Brain microvascular endothelial cell (primary cell): Measurements from ENCODE around the gene ADM5.

Experiments used
- DNase-seq: peaks from one replicate; pipeline ENCODE4 v3.0.0-alpha.2; 2020
- H3K27ac ChIP-seq: fragments of 250-450 bp; sonication (Bioruptor Pico); 2 replicates; pipeline ENCODE4 v1.5.1; 2020; ENCODE audit warnings: mild to moderate bottlenecking, moderate library complexity
- H3K27me3 ChIP-seq: fragments of 250-450 bp; sonication (Bioruptor Pico); replicated peaks from 2 replicates; pipeline ENCODE4 v1.5.1; 2020; ENCODE audit warnings: mild to moderate bottlenecking
- H3K36me3 ChIP-seq: fragments of 250-450 bp; sonication (Bioruptor Pico); replicated peaks from 2 replicates; pipeline ENCODE4 v1.5.1; 2020; ENCODE audit warnings: mild to moderate bottlenecking
- H3K4me3 ChIP-seq: 2 replicates; pipeline ENCODE4 v1.5.1; 2011; ENCODE audit warnings: low read depth, mild to moderate bottlenecking, control low read depth, low read length, moderate library complexity
- in situ Hi-C: cut with HindIII; loops from 2 replicates; pipeline ENCODE4 v1.10.0; 2017; ENCODE audit warnings: low sequenced_read_pairs, low pct_ligation_motif_present
- TF ChIP-seq, protein P1 (sequence below): IDR thresholded peaks from 2 replicates; pipeline ENCODE4 v1.5.1; 2011; ENCODE audit warnings: low read depth, mild to moderate bottlenecking, moderate library complexity, low read length, control low read depth, inconsistent platforms; ENCODE audit errors: missing control alignments

Gene ADM5

DNA sequence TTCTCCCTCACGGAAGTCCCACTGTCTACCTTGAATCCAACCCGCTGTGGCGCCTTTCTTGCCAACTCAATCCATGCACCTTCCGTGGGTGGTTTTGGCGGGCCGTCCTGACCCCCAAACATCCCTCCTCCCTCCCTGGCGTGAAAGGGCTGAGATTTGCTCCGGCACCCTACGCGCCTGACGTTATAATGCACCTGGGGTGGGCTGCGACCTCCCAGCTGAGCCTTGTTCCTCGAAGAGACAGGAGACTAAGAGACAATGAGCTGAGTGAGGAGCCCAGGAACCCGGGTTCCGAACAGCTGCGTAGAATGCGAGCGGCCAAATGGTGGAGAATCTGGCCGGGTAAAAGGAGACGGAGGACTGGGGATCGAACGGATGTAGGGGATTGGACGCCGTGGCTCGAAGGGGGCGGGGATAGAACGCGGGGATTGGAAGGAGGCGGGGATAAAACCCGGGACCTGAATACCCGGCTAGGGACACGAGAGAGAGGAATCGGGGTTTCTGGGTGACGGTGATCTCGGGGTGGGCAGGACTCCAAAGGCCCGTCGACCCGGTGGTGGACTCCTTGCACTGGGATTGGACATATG is 1.4 kb downstream of the ADM5 start, which contains the start of gene CPT1C:
TSS of gene CPT1C (plus strand) at position 461 of the 587 bp plus-strand sequence. CDS start 1,137 bp downstream, outside the sequence.
- no peak within 1 kb of the TSS for H3K27ac ChIP-seq

DNA sequence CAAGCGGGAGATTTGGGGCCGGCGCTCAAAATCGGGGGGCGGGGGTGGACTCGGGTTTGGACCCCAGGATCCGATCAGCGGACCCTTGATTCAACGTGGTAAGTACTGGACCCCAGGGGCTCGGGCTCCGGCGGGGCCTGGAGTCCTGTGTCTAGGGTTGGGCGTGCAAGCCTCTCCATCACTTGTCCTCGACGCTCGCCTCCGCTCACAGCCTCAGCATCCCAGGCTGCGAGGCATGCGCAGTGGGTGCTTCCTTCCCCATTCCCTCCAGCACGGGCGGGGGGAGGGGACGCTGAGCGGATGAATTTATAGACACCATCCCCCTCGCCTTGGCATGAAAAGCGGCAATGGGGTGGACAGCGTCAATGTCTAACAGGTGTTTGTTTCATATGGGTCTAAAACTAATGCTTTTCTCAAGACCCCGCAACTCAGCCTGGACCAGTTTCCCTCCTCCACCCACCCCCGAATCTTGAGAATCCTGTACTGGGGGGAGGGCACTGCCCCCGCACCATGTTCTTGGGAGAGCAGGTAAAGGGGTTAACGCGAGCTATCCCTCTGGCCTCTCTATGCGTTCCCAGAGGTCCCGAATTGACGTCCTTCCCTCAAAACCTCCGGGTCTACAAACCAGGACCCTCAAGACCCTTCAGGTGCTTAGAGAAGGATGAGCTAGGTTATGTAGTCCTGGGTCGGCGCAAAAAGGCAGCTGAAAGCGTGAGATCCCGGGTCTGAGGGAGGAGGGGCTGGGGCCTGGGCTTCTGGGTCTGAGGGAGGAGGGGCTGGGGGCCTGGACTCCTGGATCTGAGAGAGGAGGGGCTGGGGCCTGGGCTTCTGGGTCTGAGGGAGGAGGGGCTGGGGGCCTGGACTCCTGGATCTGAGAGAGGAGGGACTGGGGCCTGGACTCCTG is 2.1 kb downstream of the ADM5 start:
- peak; percentile 61 for DNase-seq
- TF ChIP-seq, protein P1, sequence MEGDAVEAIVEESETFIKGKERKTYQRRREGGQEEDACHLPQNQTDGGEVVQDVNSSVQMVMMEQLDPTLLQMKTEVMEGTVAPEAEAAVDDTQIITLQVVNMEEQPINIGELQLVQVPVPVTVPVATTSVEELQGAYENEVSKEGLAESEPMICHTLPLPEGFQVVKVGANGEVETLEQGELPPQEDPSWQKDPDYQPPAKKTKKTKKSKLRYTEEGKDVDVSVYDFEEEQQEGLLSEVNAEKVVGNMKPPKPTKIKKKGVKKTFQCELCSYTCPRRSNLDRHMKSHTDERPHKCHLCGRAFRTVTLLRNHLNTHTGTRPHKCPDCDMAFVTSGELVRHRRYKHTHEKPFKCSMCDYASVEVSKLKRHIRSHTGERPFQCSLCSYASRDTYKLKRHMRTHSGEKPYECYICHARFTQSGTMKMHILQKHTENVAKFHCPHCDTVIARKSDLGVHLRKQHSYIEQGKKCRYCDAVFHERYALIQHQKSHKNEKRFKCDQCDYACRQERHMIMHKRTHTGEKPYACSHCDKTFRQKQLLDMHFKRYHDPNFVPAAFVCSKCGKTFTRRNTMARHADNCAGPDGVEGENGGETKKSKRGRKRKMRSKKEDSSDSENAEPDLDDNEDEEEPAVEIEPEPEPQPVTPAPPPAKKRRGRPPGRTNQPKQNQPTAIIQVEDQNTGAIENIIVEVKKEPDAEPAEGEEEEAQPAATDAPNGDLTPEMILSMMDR: no peak
- in situ Hi-C loops: no loop called here
- H3K4me3 ChIP-seq: peak overlapping the region; percentile 52
- H3K27ac ChIP-seq: no peak overlapping the region
- H3K36me3 ChIP-seq: no peaks in the 10 kb centered on the region
- H3K27me3 ChIP-seq: no peaks in the 10 kb centered on the region

More for the DNA sequence above, 1.4 kb downstream of the ADM5 start, which contains the start of gene CPT1C:
- Histone ChIP-seq H3K4me3 (peak within 1 kb of the TSS; percentile 52), H3K27me3 (no peaks in the 10 kb centered on the region), H3K36me3 (peaks cover 5% of the 10 kb centered on the region)
- peak; percentile 70 for DNase-seq
- TF ChIP-seq, protein P1: no peak
- in situ Hi-C loops: no loop called here

DNA sequence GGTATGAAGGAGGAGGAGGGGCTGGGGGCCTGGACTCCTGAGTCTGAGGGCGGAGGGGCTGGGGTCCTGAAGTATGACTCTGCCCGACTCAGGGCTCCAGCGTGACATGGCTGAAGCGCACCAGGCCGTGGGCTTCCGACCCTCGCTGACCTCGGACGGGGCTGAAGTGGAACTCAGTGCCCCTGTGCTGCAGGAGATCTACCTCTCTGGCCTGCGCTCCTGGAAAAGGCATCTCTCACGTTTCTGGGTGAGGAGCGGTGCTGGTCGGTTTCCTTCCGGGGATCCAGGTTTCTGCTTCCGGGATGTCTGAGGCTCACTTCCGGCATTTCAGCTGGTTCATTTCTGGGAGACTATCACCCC is 2.7 kb downstream of the ADM5 start:
- Histone ChIP-seq H3K4me3 (peak overlapping the region; percentile 52), H3K36me3 (no peaks in the 10 kb centered on the region), H3K27me3 (no peaks in the 10 kb centered on the region), H3K27ac (no peak overlapping the region)
- TF ChIP-seq, protein P1: no peak
- in situ Hi-C loops: no loop called here
- no peak for DNase-seq

DNA sequence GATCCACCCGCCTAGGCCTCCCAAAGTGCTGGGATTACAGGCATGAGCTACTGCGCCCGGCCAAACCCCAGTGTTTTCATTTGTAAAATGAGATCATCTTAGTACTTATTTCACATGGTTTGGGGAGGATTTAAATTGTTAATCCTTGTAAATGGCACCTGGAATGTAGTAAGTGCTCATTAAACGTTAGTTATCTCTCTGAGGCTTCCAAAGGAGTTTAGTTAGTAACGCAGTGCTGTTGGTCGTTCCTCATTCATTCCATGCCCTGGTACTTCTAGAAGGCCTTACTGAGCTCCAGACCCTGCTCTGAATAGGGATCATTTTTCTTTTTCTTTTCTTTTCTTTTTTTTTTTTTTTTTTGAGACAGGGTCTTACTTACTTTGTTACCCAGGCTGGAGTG is 6.7 kb downstream of the ADM5 start:
- Histone ChIP-seq H3K36me3 (no peaks in the 10 kb centered on the region), H3K27ac (no peak overlapping the region), H3K27me3 (no peaks in the 10 kb centered on the region), H3K4me3 (no peak overlapping the region)
- TF ChIP-seq, protein P1: no peak
- no peak for DNase-seq
- in situ Hi-C loops: no loop called here

DNA sequence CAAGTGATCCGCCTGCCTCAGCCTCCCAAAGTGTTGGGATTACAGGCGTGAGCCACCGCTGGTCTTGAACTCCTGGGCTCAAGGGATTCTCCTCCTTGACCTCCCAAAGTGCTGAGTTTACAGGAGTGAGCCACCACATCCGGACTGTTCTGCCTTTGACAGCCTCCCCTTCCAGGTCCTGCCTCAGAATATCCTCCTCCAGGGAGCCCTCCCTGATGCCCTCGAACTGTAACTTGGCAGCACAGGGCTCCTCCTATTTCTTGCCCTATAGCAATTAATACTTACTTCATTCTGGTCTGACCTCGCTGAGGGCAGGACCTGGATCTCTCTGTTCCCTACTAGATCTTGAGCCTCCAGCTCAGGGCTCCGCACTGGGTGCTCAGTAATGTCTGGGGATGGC is 7.5 kb downstream of the ADM5 start:
- Histone ChIP-seq H3K27me3 (no peaks in the 10 kb centered on the region), H3K27ac (no peak overlapping the region), H3K4me3 (no peak overlapping the region), H3K36me3 (no peaks in the 10 kb centered on the region)
- in situ Hi-C loops: no loop called here
- DNase-seq: no peak
- TF ChIP-seq, protein P1: no peak
